IMR-90 (cell line): ENCODE data around the gene ITGAX.

Source experiments
- MAFK ChIP-seq: IDR thresholded peaks from 2 replicates; pipeline ENCODE4 v1.6.1; 2012; ENCODE audit warnings: low read depth, low read length, improper control_type of control experiment
- NFE2L2 ChIP-seq: fragments of 150-350 bp; IDR thresholded peaks from 2 replicates; pipeline ENCODE4 v1.6.1; 2016; ENCODE audit warnings: low read depth, mild to moderate bottlenecking, low read length
- POLR2A ChIP-seq: IDR thresholded peaks from 2 replicates; pipeline ENCODE4 v1.6.1; 2012; ENCODE audit warnings: mild to moderate bottlenecking, low read depth, low read length
- RCOR1 ChIP-seq: IDR thresholded peaks from 2 replicates; pipeline ENCODE4 v1.6.1; 2012; ENCODE audit warnings: mild to moderate bottlenecking, low read length, improper control_type of control experiment; ENCODE audit not compliant: insufficient replicate concordance
- RFX5 ChIP-seq: IDR thresholded peaks from 2 replicates; pipeline ENCODE4 v1.8.0; 2012; ENCODE audit warnings: low read depth, mild to moderate bottlenecking, low read length, moderate library complexity
- SMC3 ChIP-seq: fragments of 150-350 bp; IDR thresholded peaks from 2 replicates; pipeline ENCODE4 v1.6.1; 2016; ENCODE audit warnings: low read depth, mild to moderate bottlenecking, antibody characterized with exemption, low read length, moderate library complexity
- TF ChIP-seq, protein P1 (sequence below): conservative IDR thresholded peaks from 2 replicates; pipeline ENCODE4 v1.5.1; 2012; ENCODE audit warnings: mild to moderate bottlenecking, low read depth, low read length, improper control_type of control experiment

DNA sequence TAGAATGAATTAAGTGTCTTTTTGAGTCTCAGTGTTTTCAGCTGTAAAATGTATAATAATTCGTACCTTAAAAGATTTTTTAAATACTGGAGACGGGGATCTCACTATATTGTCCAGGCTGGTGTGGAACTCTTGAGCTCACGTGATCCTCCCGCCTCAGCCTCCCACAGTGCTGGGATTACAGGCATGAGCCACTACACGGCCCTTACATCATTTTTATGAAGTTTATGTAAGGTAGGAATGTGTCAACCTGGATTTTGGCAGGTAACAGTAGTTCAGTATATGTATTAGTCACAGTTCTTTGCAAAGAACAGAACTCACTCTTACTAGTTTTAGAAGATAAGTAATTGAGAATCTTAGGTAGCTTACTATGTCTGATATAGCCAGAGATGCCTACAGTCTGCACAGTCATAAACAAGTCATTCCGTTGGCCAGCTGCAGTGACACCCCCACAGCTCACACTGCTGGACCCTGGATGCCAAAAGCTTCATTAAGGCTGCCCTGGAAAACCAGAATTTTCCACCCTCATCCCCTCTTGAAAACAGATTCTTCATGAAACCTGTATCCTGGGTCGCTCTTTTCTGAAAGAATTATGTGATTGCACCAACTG is 73.8 kb downstream of the ITGAX start:
- TF ChIP-seq, protein P1, sequence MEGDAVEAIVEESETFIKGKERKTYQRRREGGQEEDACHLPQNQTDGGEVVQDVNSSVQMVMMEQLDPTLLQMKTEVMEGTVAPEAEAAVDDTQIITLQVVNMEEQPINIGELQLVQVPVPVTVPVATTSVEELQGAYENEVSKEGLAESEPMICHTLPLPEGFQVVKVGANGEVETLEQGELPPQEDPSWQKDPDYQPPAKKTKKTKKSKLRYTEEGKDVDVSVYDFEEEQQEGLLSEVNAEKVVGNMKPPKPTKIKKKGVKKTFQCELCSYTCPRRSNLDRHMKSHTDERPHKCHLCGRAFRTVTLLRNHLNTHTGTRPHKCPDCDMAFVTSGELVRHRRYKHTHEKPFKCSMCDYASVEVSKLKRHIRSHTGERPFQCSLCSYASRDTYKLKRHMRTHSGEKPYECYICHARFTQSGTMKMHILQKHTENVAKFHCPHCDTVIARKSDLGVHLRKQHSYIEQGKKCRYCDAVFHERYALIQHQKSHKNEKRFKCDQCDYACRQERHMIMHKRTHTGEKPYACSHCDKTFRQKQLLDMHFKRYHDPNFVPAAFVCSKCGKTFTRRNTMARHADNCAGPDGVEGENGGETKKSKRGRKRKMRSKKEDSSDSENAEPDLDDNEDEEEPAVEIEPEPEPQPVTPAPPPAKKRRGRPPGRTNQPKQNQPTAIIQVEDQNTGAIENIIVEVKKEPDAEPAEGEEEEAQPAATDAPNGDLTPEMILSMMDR, result no peak
- no peak for TF ChIP-seq NFE2L2
- no peak for TF ChIP-seq SMC3
- no peak for TF ChIP-seq RFX5
- TF ChIP-seq MAFK, result no peak
- TF ChIP-seq RCOR1, result no peak
- TF ChIP-seq POLR2A, result no peak
